Measurements from ENCODE around the gene ARAP2. TPM values are rescaled to one million over a fixed set of nuclear protein-coding genes. Genes with fewer than 3 reads are reported as not detected.

ARAP2 gene
- total RNA-seq, 1 experiment from 2014 or later, result 5.5 TPM

DNA sequence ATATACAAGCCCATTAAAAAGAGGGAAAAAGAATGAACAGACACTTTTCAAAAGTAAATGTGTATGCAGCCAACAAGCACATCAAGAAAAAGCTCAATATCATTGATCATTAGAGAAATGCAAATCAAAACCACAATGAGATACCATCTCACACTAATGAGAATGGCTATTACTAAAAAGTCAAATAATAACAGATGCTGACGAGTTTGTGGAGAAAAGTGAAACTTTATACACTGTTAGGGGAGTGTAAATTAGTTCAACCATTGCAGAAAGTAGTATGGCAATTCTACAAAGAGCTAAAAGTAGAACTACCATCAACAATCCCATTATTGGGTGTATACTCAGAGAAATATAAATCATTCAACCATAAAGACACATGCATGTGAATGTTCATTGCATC, 203.0 kb downstream of the ARAP2 start:
- no peaks in the 10 kb centered on the region for H3K4me1 ChIP-seq (ENCODE audit: control insufficient read depth, insufficient read depth, low read length)
- no peak overlapping the region for H3K27ac ChIP-seq (ENCODE audit: low read length)
- ChIA-PET POLR2A (no interaction called here), CTCF (no interaction called here)
- ATAC-seq, result no peak
- no peaks in the 10 kb centered on the region for H3K9me3 ChIP-seq (ENCODE audit: control insufficient read depth, insufficient read depth, low read depth, low read length)
- TF ChIP-seq TCF7L2 (IDR thresholded peaks at IDR 0.05; ENCODE audit: low read depth, low read length), result no peak
- TF ChIP-seq, protein P1, sequence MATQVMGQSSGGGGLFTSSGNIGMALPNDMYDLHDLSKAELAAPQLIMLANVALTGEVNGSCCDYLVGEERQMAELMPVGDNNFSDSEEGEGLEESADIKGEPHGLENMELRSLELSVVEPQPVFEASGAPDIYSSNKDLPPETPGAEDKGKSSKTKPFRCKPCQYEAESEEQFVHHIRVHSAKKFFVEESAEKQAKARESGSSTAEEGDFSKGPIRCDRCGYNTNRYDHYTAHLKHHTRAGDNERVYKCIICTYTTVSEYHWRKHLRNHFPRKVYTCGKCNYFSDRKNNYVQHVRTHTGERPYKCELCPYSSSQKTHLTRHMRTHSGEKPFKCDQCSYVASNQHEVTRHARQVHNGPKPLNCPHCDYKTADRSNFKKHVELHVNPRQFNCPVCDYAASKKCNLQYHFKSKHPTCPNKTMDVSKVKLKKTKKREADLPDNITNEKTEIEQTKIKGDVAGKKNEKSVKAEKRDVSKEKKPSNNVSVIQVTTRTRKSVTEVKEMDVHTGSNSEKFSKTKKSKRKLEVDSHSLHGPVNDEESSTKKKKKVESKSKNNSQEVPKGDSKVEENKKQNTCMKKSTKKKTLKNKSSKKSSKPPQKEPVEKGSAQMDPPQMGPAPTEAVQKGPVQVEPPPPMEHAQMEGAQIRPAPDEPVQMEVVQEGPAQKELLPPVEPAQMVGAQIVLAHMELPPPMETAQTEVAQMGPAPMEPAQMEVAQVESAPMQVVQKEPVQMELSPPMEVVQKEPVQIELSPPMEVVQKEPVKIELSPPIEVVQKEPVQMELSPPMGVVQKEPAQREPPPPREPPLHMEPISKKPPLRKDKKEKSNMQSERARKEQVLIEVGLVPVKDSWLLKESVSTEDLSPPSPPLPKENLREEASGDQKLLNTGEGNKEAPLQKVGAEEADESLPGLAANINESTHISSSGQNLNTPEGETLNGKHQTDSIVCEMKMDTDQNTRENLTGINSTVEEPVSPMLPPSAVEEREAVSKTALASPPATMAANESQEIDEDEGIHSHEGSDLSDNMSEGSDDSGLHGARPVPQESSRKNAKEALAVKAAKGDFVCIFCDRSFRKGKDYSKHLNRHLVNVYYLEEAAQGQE (IDR thresholded peaks at IDR 0.05; ENCODE audit: insufficient read depth in 1 of 2, low read depth in 2 of 2, low read length in 1 of 2), result no peak
- no peak for TF ChIP-seq SIN3A (IDR thresholded peaks at IDR 0.05; ENCODE audit: borderline replicate concordance, insufficient read depth, low read depth, low read length)
- TF ChIP-seq, protein P2, sequence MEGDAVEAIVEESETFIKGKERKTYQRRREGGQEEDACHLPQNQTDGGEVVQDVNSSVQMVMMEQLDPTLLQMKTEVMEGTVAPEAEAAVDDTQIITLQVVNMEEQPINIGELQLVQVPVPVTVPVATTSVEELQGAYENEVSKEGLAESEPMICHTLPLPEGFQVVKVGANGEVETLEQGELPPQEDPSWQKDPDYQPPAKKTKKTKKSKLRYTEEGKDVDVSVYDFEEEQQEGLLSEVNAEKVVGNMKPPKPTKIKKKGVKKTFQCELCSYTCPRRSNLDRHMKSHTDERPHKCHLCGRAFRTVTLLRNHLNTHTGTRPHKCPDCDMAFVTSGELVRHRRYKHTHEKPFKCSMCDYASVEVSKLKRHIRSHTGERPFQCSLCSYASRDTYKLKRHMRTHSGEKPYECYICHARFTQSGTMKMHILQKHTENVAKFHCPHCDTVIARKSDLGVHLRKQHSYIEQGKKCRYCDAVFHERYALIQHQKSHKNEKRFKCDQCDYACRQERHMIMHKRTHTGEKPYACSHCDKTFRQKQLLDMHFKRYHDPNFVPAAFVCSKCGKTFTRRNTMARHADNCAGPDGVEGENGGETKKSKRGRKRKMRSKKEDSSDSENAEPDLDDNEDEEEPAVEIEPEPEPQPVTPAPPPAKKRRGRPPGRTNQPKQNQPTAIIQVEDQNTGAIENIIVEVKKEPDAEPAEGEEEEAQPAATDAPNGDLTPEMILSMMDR (IDR thresholded peaks at IDR 0.05), result no peak
- TF ChIP-seq POLR2AphosphoS5 (IDR thresholded peaks at IDR 0.05; ENCODE audit: low read depth, low read length), result no peak
- no peaks in the 10 kb centered on the region for H3K36me3 ChIP-seq (ENCODE audit: control insufficient read depth, insufficient read depth, low read length)
- no peaks in the 10 kb centered on the region for H3K27me3 ChIP-seq (ENCODE audit: control insufficient read depth, insufficient read depth, low read length)
- in situ Hi-C loops (cut with HindIII; ENCODE audit: low pct_unique_long_range_greater_than_20kb, low sequenced_read_pairs), result no loop called here
- intact Hi-C loops (cut with micrococcal nuclease; ENCODE audit: unreplicated experiment), result no loop called here
- H3K4me3 ChIP-seq (ENCODE audit: low read depth in 2 of 2, low read length in 2 of 2), result no peak overlapping the region
- no TSS peak for BruUV-seq (replicated peaks)
- no peak for DNase-seq (ENCODE audit: low read depth, low spot score)

DNA sequence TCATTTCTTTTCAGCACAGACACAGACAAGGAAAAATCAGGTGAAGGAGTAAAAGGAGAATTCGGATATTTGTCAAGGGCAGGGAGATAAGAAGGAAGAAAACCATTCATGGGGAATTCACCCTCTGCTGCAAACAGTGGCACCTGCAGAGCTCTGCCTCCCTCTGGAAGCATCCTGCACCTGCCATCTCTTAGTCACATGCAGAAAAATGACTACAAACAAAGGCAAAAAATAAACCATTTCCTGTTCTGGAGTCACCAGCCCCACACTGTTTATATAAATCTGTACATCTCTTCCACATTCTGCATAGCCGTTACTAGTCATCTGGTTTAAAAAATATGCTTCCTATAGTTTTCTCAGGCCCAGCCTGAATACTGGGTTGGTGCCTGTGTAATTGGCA, 205.3 kb downstream of the ARAP2 start:
- DNase-seq (ENCODE audit: low read depth, low spot score), result no peak
- intact Hi-C loops (cut with micrococcal nuclease; ENCODE audit: unreplicated experiment) (no loop called here), in situ Hi-C loops (cut with HindIII; ENCODE audit: low pct_unique_long_range_greater_than_20kb, low sequenced_read_pairs) (no loop called here)
- ChIA-PET CTCF (no interaction called here), POLR2A (no interaction called here)
- TF ChIP-seq, protein P1 (IDR thresholded peaks at IDR 0.05; ENCODE audit: insufficient read depth in 1 of 2, low read depth in 2 of 2, low read length in 1 of 2), result no peak
- TF ChIP-seq, protein P2 (IDR thresholded peaks at IDR 0.05), result no peak
- TF ChIP-seq POLR2AphosphoS5 (IDR thresholded peaks at IDR 0.05; ENCODE audit: low read depth, low read length) (no peak), SIN3A (IDR thresholded peaks at IDR 0.05; ENCODE audit: borderline replicate concordance, insufficient read depth, low read depth, low read length) (no peak), TCF7L2 (IDR thresholded peaks at IDR 0.05; ENCODE audit: low read depth, low read length) (no peak)
- Histone ChIP-seq H3K27ac (ENCODE audit: low read length) (no peak overlapping the region), H3K36me3 (ENCODE audit: control insufficient read depth, insufficient read depth, low read length) (no peaks in the 10 kb centered on the region), H3K27me3 (ENCODE audit: control insufficient read depth, insufficient read depth, low read length) (no peaks in the 10 kb centered on the region), H3K4me3 (ENCODE audit: low read depth in 2 of 2, low read length in 2 of 2) (no peak overlapping the region), H3K4me1 (ENCODE audit: control insufficient read depth, insufficient read depth, low read length) (no peaks in the 10 kb centered on the region), H3K9me3 (ENCODE audit: control insufficient read depth, insufficient read depth, low read depth, low read length) (no peaks in the 10 kb centered on the region)
- BruUV-seq (replicated peaks), result no TSS peak
- ATAC-seq, result no peak

All from Panc1 (cell line).